ENCODE measurements around the gene CDKN1C. TPM values are rescaled to one million over a fixed set of nuclear protein-coding genes. Genes with fewer than 3 reads are reported as not detected.

Gene CDKN1C
- total RNA-seq, 2 donors from 2014 or later, result 36.5 to 42.7 TPM

DNA sequence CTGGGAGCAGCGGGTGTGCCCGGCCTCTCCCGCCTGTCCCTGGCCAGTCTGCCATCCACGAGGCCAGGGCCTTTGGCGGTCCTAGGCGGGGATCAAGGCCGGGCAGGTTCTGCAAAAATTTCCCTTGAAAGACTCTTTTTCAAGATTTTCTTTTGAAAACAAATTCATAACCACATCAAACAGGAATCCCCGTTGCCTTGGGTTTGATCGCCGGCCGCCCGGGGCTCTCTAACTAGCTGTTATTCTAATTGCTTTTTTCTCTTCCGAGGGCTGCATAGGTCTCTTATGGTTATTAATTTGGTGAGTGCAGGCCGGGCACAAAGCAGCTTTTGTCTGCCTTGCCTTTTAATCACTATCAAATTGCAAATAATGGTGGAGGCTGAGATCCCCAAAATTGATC, 42.0 kb downstream of the CDKN1C start:
- Histone ChIP-seq H3K9me3 (no peaks in the 10 kb centered on the region), H3K4me3 (no peak overlapping the region), H3K36me3 (no peaks in the 10 kb centered on the region), H3K4me1 (replicated peaks) (no peaks in the 10 kb centered on the region), H3K27ac (no peak overlapping the region), H3K27me3 (replicated peaks; ENCODE audit: insufficient read depth) (no peaks in the 10 kb centered on the region)
- WGBS, result 72% methylated on average over 14 of the region's 14 CpGs
- no peak for TF ChIP-seq POLR2A (IDR thresholded peaks at IDR 0.05)
- no peak for TF ChIP-seq POLR2AphosphoS5 (IDR thresholded peaks at IDR 0.05)
- TF ChIP-seq, protein P1, sequence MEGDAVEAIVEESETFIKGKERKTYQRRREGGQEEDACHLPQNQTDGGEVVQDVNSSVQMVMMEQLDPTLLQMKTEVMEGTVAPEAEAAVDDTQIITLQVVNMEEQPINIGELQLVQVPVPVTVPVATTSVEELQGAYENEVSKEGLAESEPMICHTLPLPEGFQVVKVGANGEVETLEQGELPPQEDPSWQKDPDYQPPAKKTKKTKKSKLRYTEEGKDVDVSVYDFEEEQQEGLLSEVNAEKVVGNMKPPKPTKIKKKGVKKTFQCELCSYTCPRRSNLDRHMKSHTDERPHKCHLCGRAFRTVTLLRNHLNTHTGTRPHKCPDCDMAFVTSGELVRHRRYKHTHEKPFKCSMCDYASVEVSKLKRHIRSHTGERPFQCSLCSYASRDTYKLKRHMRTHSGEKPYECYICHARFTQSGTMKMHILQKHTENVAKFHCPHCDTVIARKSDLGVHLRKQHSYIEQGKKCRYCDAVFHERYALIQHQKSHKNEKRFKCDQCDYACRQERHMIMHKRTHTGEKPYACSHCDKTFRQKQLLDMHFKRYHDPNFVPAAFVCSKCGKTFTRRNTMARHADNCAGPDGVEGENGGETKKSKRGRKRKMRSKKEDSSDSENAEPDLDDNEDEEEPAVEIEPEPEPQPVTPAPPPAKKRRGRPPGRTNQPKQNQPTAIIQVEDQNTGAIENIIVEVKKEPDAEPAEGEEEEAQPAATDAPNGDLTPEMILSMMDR (IDR thresholded peaks at IDR 0.05), result no peak
- no peak for DNase-seq (ENCODE audit: low spot score)
- intact Hi-C loops (cut with DNase I), result no loop called here

DNA sequence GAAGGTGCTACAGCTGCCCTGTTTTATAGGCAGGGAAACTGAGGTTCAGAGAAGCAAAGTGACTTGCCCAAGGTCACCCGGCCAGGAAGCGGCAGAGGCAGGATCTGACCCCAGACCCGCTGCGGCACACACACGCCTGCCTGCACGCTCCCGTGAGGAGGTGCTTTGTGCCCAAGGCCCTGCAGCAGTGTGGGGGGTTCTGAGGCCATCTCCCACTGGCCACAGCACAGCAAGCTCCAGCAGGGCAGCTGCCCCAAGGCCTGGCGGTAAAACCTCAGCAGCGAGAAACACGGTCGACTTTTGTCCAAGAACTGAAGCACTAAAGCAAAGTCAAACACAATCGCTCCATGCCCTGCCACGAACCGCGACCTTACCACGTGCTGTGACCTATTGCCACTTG, 42.7 kb downstream of the CDKN1C start:
- H3K9me3 ChIP-seq, result no peaks in the 10 kb centered on the region
- no peak overlapping the region for H3K4me3 ChIP-seq
- no peaks in the 10 kb centered on the region for H3K4me1 ChIP-seq (replicated peaks)
- H3K36me3 ChIP-seq, result no peaks in the 10 kb centered on the region
- no peak overlapping the region for H3K27ac ChIP-seq
- DNase-seq (ENCODE audit: low spot score), result no peak
- intact Hi-C loops (cut with DNase I), result no loop called here
- no peaks in the 10 kb centered on the region for H3K27me3 ChIP-seq (replicated peaks; ENCODE audit: insufficient read depth)
- 96% methylated on average over 16 of the region's 16 CpGs for WGBS
- TF ChIP-seq POLR2AphosphoS5 (IDR thresholded peaks at IDR 0.05) (no peak), POLR2A (IDR thresholded peaks at IDR 0.05) (no peak)
- TF ChIP-seq, protein P1 (IDR thresholded peaks at IDR 0.05), result no peak

DNA sequence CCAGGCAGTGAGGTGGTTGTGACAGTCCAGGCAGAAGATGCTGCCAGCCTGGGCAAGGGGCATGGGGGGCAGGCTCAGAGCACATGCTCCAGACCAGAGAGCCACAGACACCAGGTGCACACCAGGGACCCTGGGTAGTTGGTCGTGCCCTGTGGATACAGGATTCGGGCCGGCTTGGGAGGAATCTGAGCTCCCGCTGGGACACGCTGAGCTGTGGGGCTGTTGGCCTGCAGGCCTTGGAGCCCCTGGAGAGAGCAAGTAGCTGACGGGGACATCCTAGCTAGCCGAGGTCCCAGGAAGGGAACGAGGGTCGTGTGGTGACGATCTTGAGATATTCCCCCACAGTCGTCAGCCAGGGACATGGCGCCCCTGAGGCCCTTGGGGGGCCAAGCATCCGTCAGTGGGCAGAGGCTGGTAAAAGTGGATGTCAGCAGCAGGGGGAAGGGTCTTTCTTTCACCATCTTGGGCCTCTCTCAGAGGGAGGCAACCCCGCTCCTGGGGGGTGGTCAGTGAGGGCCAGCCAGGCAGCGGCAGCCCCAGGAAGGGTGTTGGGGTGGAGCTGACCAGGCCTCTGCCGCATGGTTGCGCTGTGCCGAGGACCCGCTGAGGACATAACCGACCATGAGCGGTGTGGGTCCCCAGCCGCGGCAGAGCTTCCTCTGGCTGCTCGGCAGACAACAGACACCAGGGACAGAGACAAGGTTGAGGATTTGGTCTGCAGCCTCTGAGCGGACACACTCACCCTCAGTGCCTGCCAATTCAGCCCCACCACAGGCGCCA, 44.0 kb downstream of the CDKN1C start:
- 93% methylated on average over 26 of the region's 26 CpGs for WGBS
- Histone ChIP-seq H3K27me3 (replicated peaks; ENCODE audit: insufficient read depth) (no peaks in the 10 kb centered on the region), H3K9me3 (no peaks in the 10 kb centered on the region), H3K36me3 (no peaks in the 10 kb centered on the region), H3K27ac (no peak overlapping the region), H3K4me1 (replicated peaks) (no peaks in the 10 kb centered on the region), H3K4me3 (no peak overlapping the region)
- TF ChIP-seq, protein P1 (IDR thresholded peaks at IDR 0.05), result no peak
- TF ChIP-seq POLR2AphosphoS5 (IDR thresholded peaks at IDR 0.05), result no peak
- no peak for TF ChIP-seq POLR2A (IDR thresholded peaks at IDR 0.05)
- intact Hi-C loops (cut with DNase I), result no loop called here
- no peak for DNase-seq (ENCODE audit: low spot score)

DNA sequence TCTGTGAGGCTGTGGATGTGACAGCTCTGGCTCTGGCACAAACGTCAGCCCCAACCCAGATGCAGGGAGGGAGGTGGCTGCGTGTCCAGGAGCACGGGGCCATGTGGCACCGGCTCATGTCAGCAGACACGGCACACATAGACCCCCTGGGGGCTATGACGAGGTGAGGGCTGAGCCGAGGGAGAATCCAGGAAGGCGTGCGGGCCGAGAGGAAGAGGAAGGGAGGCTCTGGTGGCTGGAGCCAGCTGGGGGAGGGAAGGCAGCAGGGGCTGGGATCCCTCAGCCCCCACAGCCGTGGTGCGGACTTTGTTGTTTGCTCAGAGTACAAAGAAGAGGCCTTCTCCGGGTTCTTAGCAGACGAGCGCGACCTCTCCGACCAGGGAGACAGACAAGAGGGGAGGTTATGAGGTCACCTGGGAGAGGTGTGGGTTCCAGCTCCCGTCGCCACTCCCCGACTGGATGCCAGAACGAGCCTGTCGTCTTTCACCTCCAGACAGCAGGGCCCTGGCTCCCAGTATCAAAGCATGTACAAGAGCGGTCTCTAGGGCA, 46.1 kb downstream of the CDKN1C start:
- intact Hi-C loops (cut with DNase I), result no loop called here
- Histone ChIP-seq H3K4me1 (replicated peaks) (no peaks in the 10 kb centered on the region), H3K27me3 (replicated peaks; ENCODE audit: insufficient read depth) (no peaks in the 10 kb centered on the region), H3K36me3 (no peaks in the 10 kb centered on the region), H3K9me3 (no peaks in the 10 kb centered on the region), H3K27ac (no peak overlapping the region), H3K4me3 (no peak overlapping the region)
- no peak for DNase-seq (ENCODE audit: low spot score)
- TF ChIP-seq POLR2A (IDR thresholded peaks at IDR 0.05) (no peak), POLR2AphosphoS5 (IDR thresholded peaks at IDR 0.05) (no peak)
- TF ChIP-seq, protein P1 (IDR thresholded peaks at IDR 0.05), result no peak
- WGBS, result 81% methylated on average over 23 of the region's 23 CpGs
